Upper lobe of left lung (tissue), 6 donors: ENCODE results near the gene CHCHD6. TPM values are rescaled to one million over a fixed set of nuclear protein-coding genes. Genes with fewer than 3 reads are reported as not detected.

Source experiments
- ATAC-seq, 2 donors: fragments of 200-7000 bp; cut with Tn5 transposase; one replicate each; pipeline ENCODE4 v1.9.1; 2022; ENCODE audit warnings: mild to moderate bottlenecking in 2 of 2, moderate library complexity in 2 of 2; ENCODE audit not compliant: low FRiP score in 2 of 2
- DNase-seq, 2 donors: peaks; one replicate each; pipeline ENCODE4 v3.0.0-alpha.2; 2019 to 2020
- H3K27ac ChIP-seq, 4 donors: fragments of 200-600 bp; sonication (generic); one replicate each; pipeline ENCODE4 v1.5.1; 2016 to 2019
- H3K27me3 ChIP-seq, 4 donors: fragments of 200-600 bp; sonication (generic); one replicate each; pipeline ENCODE4 v1.5.1; 2017 to 2019
- H3K36me3 ChIP-seq, 4 donors: fragments of 200-600 bp; sonication (generic); one replicate each; pipeline ENCODE4 v1.5.1; 2016 to 2019
- H3K4me1 ChIP-seq, 4 donors: fragments of 200-600 bp; sonication (generic); one replicate each; pipeline ENCODE4 v1.5.1; 2018 to 2019
- H3K4me3 ChIP-seq, 4 donors: fragments of 200-600 bp; sonication (generic); one replicate each; pipeline ENCODE4 v1.5.1; 2017 to 2019; ENCODE audit warnings: mild to moderate bottlenecking in 2 of 4, moderate library complexity in 1 of 4
- H3K9me3 ChIP-seq, 4 donors: fragments of 200-600 bp; sonication (generic); one replicate each; pipeline ENCODE4 v1.5.1; 2018 to 2019
- CTCF ChIP-seq, 6 experiments: fragments of 450-650 bp in 4 of 6; fragments of 200-600 bp in 2 of 6; sonication (generic) in 2 of 6; IDR thresholded peaks; one replicate each; pipeline ENCODE4 v1.5.1; 2016 to 2019; ENCODE audit warnings: antibody characterized with exemption in 6 of 6
- EP300 ChIP-seq, 4 donors: sonication (generic); formaldehyde crosslinking; IDR thresholded peaks; one replicate each; pipeline ENCODE4 v1.5.1; 2017; ENCODE audit warnings: antibody characterized with exemption in 4 of 4, control low read depth in 2 of 4
- POLR2A ChIP-seq, 4 donors: fragments of 450-650 bp; IDR thresholded peaks; one replicate each; pipeline ENCODE4 v1.5.1; 2016 to 2017; ENCODE audit warnings: antibody characterized with exemption in 4 of 4, mild to moderate bottlenecking in 2 of 4
- POLR2AphosphoS5 ChIP-seq, 2 donors: sonication (generic); formaldehyde crosslinking; IDR thresholded peaks; one replicate each; pipeline ENCODE4 v1.5.1; 2017; ENCODE audit warnings: antibody characterized with exemption in 2 of 2
- WGBS, 2 donors: methylation state at CpG; one replicate each; pipeline ENCODE4 v1.1.5; 2017 to 2018; 5-methylcytosine and 5-hydroxymethylcytosine counted together
- total RNA-seq, 6 donors: library from RNA; depleted of rRNA in 4 of 6; stranded (reverse); fragments of >200 nt in 4 of 6; gene quantifications; one replicate each; pipeline versions ENCODE4 v1.1.0 to v1.2.1, GENCODE V29; 2016 to 2021
- donor health status: DM: no; HTN: no; CAD: no; lungs with moderate emphysema.
- donor health status: DM: no; HTN: yes; CAD: no; lungs with severe emphysema.

CHCHD6 gene
- total RNA-seq, 6 donors from 2014 or later, result 16.6 to 35.6 (median 21.8) TPM

GRCh38 chr3:126733061-126733430, 29.0 kb downstream of the CHCHD6 start:
- WGBS, 2 donors, result 97 to 100% methylated on average over 2 to 5 of the region's 5 CpGs

GRCh38 chr3:126734106-126734723, 30.2 kb downstream of the CHCHD6 start:
- Histone ChIP-seq H3K9me3 (no peaks in the 10 kb centered on the region), H3K36me3 (peaks cover 0 to 23% (median 0%) of the 10 kb centered on the region in 4 donors), H3K27ac (no peak overlapping the region), H3K27me3 (no peaks in the 10 kb centered on the region), H3K4me1 (no peaks in the 10 kb centered on the region), H3K4me3 (no peak overlapping the region)
- TF ChIP-seq POLR2AphosphoS5 (IDR thresholded peaks at IDR 0.05) (no peak), POLR2A (IDR thresholded peaks at IDR 0.05) (no peak), CTCF (IDR thresholded peaks at IDR 0.05) (no peak), EP300 (IDR thresholded peaks at IDR 0.05) (no peak)
- 82 to 93% methylated on average over 5 of the region's 5 CpGs for WGBS, 2 donors
- no peak for ATAC-seq
- no peak for DNase-seq

More at GRCh38 chr3:126733061-126733430, 29.0 kb downstream of the CHCHD6 start:
- no peak for TF ChIP-seq POLR2AphosphoS5 (IDR thresholded peaks at IDR 0.05)
- TF ChIP-seq CTCF (IDR thresholded peaks at IDR 0.05), result no peak
- no peak for TF ChIP-seq EP300 (IDR thresholded peaks at IDR 0.05)
- no peak for TF ChIP-seq POLR2A (IDR thresholded peaks at IDR 0.05)
- H3K27me3 ChIP-seq, result no peaks in the 10 kb centered on the region
- DNase-seq, result no peak
- H3K36me3 ChIP-seq, result peaks cover 0 to 26% (median 0%) of the 10 kb centered on the region in 4 donors
- no peaks in the 10 kb centered on the region for H3K4me1 ChIP-seq
- no peak overlapping the region for H3K4me3 ChIP-seq
- ATAC-seq, result no peak
- H3K27ac ChIP-seq, result no peak overlapping the region
- no peaks in the 10 kb centered on the region for H3K9me3 ChIP-seq

GRCh38 chr3:126737527-126737926, 33.5 kb downstream of the CHCHD6 start:
- WGBS, 2 donors, result 94 to 95% methylated on average over 7 of the region's 7 CpGs
- DNase-seq (no peak), ATAC-seq (no peak)
- Histone ChIP-seq H3K27me3 (no peaks in the 10 kb centered on the region), H3K27ac (no peak overlapping the region), H3K36me3 (peaks cover 0 to 21% (median 0%) of the 10 kb centered on the region in 4 donors), H3K4me1 (no peaks in the 10 kb centered on the region), H3K4me3 (no peak overlapping the region), H3K9me3 (no peaks in the 10 kb centered on the region)
- no peak for TF ChIP-seq POLR2A (IDR thresholded peaks at IDR 0.05)
- no peak for TF ChIP-seq CTCF (IDR thresholded peaks at IDR 0.05)
- TF ChIP-seq EP300 (IDR thresholded peaks at IDR 0.05), result no peak
- TF ChIP-seq POLR2AphosphoS5 (IDR thresholded peaks at IDR 0.05), result no peak

- ATAC-seq, result no peak
- Histone ChIP-seq H3K27me3 (no peaks in the 10 kb centered on the region), H3K27ac (no peak overlapping the region), H3K4me3 (no peak overlapping the region), H3K9me3 (no peaks in the 10 kb centered on the region), H3K4me1 (peaks cover 7 to 19% (median 14%) of the 10 kb centered on the region in 4 donors), H3K36me3 (no peaks in the 10 kb centered on the region)
- WGBS, 2 donors, result 93 to 97% methylated on average over 5 of the region's 5 CpGs
- DNase-seq, result no peak
- TF ChIP-seq POLR2A (IDR thresholded peaks at IDR 0.05) (no peak), EP300 (IDR thresholded peaks at IDR 0.05) (no peak), CTCF (IDR thresholded peaks at IDR 0.05) (no peak)
Observed at GRCh38 chr3:126742057-126742456, 38.0 kb downstream of the CHCHD6 start.

GRCh38 chr3:126743350-126743749, 39.3 kb downstream of the CHCHD6 start:
- Histone ChIP-seq H3K9me3 (no peaks in the 10 kb centered on the region), H3K36me3 (no peaks in the 10 kb centered on the region), H3K27ac (no peak overlapping the region), H3K4me1 (peaks cover 7 to 32% (median 18%) of the 10 kb centered on the region in 4 donors), H3K4me3 (no peak overlapping the region), H3K27me3 (no peaks in the 10 kb centered on the region)
- no peak for TF ChIP-seq EP300 (IDR thresholded peaks at IDR 0.05)
- TF ChIP-seq POLR2AphosphoS5 (IDR thresholded peaks at IDR 0.05), result no peak
- no peak for TF ChIP-seq CTCF (IDR thresholded peaks at IDR 0.05)
- no peak for TF ChIP-seq POLR2A (IDR thresholded peaks at IDR 0.05)
- 92 to 94% methylated on average over 5 of the region's 5 CpGs for WGBS, 2 donors
- DNase-seq (no peak), ATAC-seq (no peak)
